SJSA1 (cell line): Measurements from ENCODE around the gene PIGO. TPM values are rescaled to one million over a fixed set of nuclear protein-coding genes. Genes with fewer than 3 reads are reported as not detected.

Experiments used
- DNase-seq, 2 experiments: peaks; one replicate each; pipeline ENCODE4 v3.0.0-alpha.2; 2015 to 2020; ENCODE audit warnings: low spot score in 2 of 2, low read depth in 1 of 2
- H3K27ac ChIP-seq: fragments of 250-450 bp; sonication (Bioruptor Pico); 2 replicates; pipeline ENCODE4 v1.5.1; 2020; ENCODE audit warnings: mild to moderate bottlenecking, moderate library complexity
- H3K27me3 ChIP-seq: fragments of 250-450 bp; sonication (Bioruptor Pico); replicated peaks from 2 replicates; pipeline ENCODE4 v1.5.1; 2020; ENCODE audit warnings: mild to moderate bottlenecking, moderate library complexity
- H3K36me3 ChIP-seq: fragments of 250-450 bp; sonication (Bioruptor Pico); 2 replicates; pipeline ENCODE4 v1.5.1; 2020; ENCODE audit warnings: mild to moderate bottlenecking
- H3K4me1 ChIP-seq: fragments of 250-450 bp; sonication (Bioruptor Pico); replicated peaks from 2 replicates; pipeline ENCODE4 v1.6.1; 2021; ENCODE audit warnings: mild to moderate bottlenecking
- H3K4me3 ChIP-seq: fragments of 250-450 bp; sonication (Bioruptor Pico); 2 replicates; pipeline ENCODE4 v1.5.1; 2020; ENCODE audit warnings: mild to moderate bottlenecking
- H3K9me3 ChIP-seq: fragments of 250-450 bp; sonication (Bioruptor Pico); replicated peaks from 2 replicates; pipeline ENCODE4 v1.5.1; 2020; ENCODE audit warnings: mild to moderate bottlenecking
- total RNA-seq: library from RNA; depleted of rRNA; stranded (reverse); fragments of >200 nt; shearing (Covaris generic); gene quantifications from 2 replicates; pipeline ENCODE4 v1.2.3, GENCODE V29; 2014

The PIGO gene
- total RNA-seq, 1 experiment from 2014 or later, result 7.1 TPM

- peak overlapping the region; percentile 52 for H3K4me3 ChIP-seq
- H3K27ac ChIP-seq, result peak overlapping the region; percentile 79
- no peaks in the 10 kb centered on the region for H3K9me3 ChIP-seq
- DNase-seq, result no peak
- H3K4me1 ChIP-seq, result peaks cover 9% of the 10 kb centered on the region
- H3K36me3 ChIP-seq, result peaks cover 9% of the 10 kb centered on the region; the same call in 1 of the 2 replicates
- H3K27me3 ChIP-seq, result no peaks in the 10 kb centered on the region
Observed at GRCh38 chr9:35102465-35102768, 6.0 kb upstream of the PIGO start.

- Histone ChIP-seq H3K9me3 (no peaks in the 10 kb centered on the region), H3K4me1 (peaks cover 9% of the 10 kb centered on the region), H3K27ac (no peak overlapping the region), H3K27me3 (no peaks in the 10 kb centered on the region), H3K36me3 (peaks cover 9% of the 10 kb centered on the region; the same call in 1 of the 2 replicates), H3K4me3 (no peak overlapping the region)
- no peak for DNase-seq
Observed at GRCh38 chr9:35097573-35097972, 1.2 kb upstream of the PIGO start.

- Histone ChIP-seq H3K9me3 (no peaks in the 10 kb centered on the region), H3K4me1 (peaks cover 4% of the 10 kb centered on the region; the same call in 1 of the 2 replicates), H3K27me3 (no peaks in the 10 kb centered on the region), H3K36me3 (no peaks in the 10 kb centered on the region), H3K27ac (no peak overlapping the region), H3K4me3 (no peak overlapping the region)
- DNase-seq, result no peak
Observed at GRCh38 chr9:35091536-35091935, 4.9 kb downstream of the PIGO start.

GRCh38 chr9:35089434-35089833 lies 7.0 kb downstream of the PIGO start:
- Histone ChIP-seq H3K36me3 (no peaks in the 10 kb centered on the region), H3K27me3 (no peaks in the 10 kb centered on the region), H3K4me1 (no peaks in the 10 kb centered on the region), H3K27ac (no peak overlapping the region), H3K9me3 (no peaks in the 10 kb centered on the region), H3K4me3 (no peak overlapping the region)
- no peak for DNase-seq

GRCh38 chr9:35085078-35085477 lies 11.3 kb downstream of the PIGO start:
- H3K27me3 ChIP-seq, result no peaks in the 10 kb centered on the region
- no peaks in the 10 kb centered on the region for H3K36me3 ChIP-seq
- no peaks in the 10 kb centered on the region for H3K9me3 ChIP-seq
- no peaks in the 10 kb centered on the region for H3K4me1 ChIP-seq
- H3K27ac ChIP-seq, result no peak overlapping the region
- no peak for DNase-seq
- no peak overlapping the region for H3K4me3 ChIP-seq

GRCh38 chr9:35079426-35080341 lies 16.7 kb downstream of the PIGO start, which contains the start of gene FANCG:
TSS of gene FANCG (minus strand) at chr9:35079942. CDS start at chr9:35079524, 418 bp downstream.
- peaks cover 4% of the 10 kb centered on the region; the same call in 1 of the 2 replicates for H3K36me3 ChIP-seq

GRCh38 chr9:35079041-35079425 lies 17.4 kb downstream of the PIGO start:
- no peaks in the 10 kb centered on the region for H3K27me3 ChIP-seq
- peak overlapping the region; percentile 58 for H3K4me3 ChIP-seq
- peaks cover 4% of the 10 kb centered on the region for H3K36me3 ChIP-seq
- H3K4me1 ChIP-seq, result no peaks in the 10 kb centered on the region
- H3K9me3 ChIP-seq, result no peaks in the 10 kb centered on the region
- 0 out of 2 replicates have a peak overlapping the region, but pooled peaks have one; percentile 78 for H3K27ac ChIP-seq
- no peak for DNase-seq

More at GRCh38 chr9:35079426-35080341, 16.7 kb downstream of the PIGO start, which contains the start of gene FANCG:
- peak; percentile 81 to 87 for DNase-seq
- Histone ChIP-seq H3K4me3 (peak within 1 kb of the TSS; percentile 58), H3K27me3 (no peaks in the 10 kb centered on the region), H3K9me3 (no peaks in the 10 kb centered on the region), H3K27ac (peak within 1 kb of the TSS; percentile 78), H3K4me1 (no peaks in the 10 kb centered on the region)

GRCh38 chr9:35078066-35078465 lies 18.3 kb downstream of the PIGO start:
- Histone ChIP-seq H3K4me1 (peaks cover under 1% of the 10 kb centered on the region), H3K27me3 (no peaks in the 10 kb centered on the region), H3K36me3 (peaks cover 9% of the 10 kb centered on the region), H3K4me3 (no peak overlapping the region), H3K27ac (no peak overlapping the region), H3K9me3 (no peaks in the 10 kb centered on the region)
- DNase-seq, result no peak

GRCh38 chr9:35076848-35077247 lies 19.5 kb downstream of the PIGO start:
- Histone ChIP-seq H3K4me3 (no peak overlapping the region), H3K36me3 (peaks cover 18% of the 10 kb centered on the region), H3K9me3 (no peaks in the 10 kb centered on the region), H3K4me1 (peaks cover 4% of the 10 kb centered on the region), H3K27me3 (no peaks in the 10 kb centered on the region), H3K27ac (no peak overlapping the region)
- no peak for DNase-seq

GRCh38 chr9:35075358-35075757 lies 21.0 kb downstream of the PIGO start:
- Histone ChIP-seq H3K36me3 (peaks cover 30% of the 10 kb centered on the region), H3K4me3 (no peak overlapping the region), H3K27me3 (no peaks in the 10 kb centered on the region), H3K4me1 (peaks cover 8% of the 10 kb centered on the region), H3K9me3 (no peaks in the 10 kb centered on the region), H3K27ac (no peak overlapping the region)
- DNase-seq, result no peak

GRCh38 chr9:35074791-35075190 lies 21.6 kb downstream of the PIGO start:
- Histone ChIP-seq H3K27ac (no peak overlapping the region), H3K36me3 (peaks cover 36% of the 10 kb centered on the region), H3K9me3 (no peaks in the 10 kb centered on the region), H3K4me1 (peaks cover 14% of the 10 kb centered on the region), H3K4me3 (no peak overlapping the region), H3K27me3 (no peaks in the 10 kb centered on the region)
- DNase-seq, result no peak

GRCh38 chr9:35074141-35074540 lies 22.2 kb downstream of the PIGO start:
- no peaks in the 10 kb centered on the region for H3K9me3 ChIP-seq
- H3K4me3 ChIP-seq, result no peak overlapping the region
- H3K36me3 ChIP-seq, result peaks cover 37% of the 10 kb centered on the region
- no peaks in the 10 kb centered on the region for H3K27me3 ChIP-seq
- peaks cover 16% of the 10 kb centered on the region for H3K4me1 ChIP-seq
- H3K27ac ChIP-seq, result no peak overlapping the region
- no peak for DNase-seq

GRCh38 chr9:35073279-35073612 lies 23.1 kb downstream of the PIGO start:
- H3K4me3 ChIP-seq, result no peak overlapping the region
- peaks cover 16% of the 10 kb centered on the region for H3K4me1 ChIP-seq
- no peaks in the 10 kb centered on the region for H3K9me3 ChIP-seq
- no peak for DNase-seq
- H3K27me3 ChIP-seq, result no peaks in the 10 kb centered on the region
- H3K27ac ChIP-seq, result no peak overlapping the region
- peaks cover 44% of the 10 kb centered on the region for H3K36me3 ChIP-seq

GRCh38 chr9:35072461-35073278 lies 23.7 kb downstream of the PIGO start, which contains the start of gene VCP:
TSS of gene VCP (minus strand) at chr9:35072625. CDS start at chr9:35072353, 272 bp downstream.
- peak; percentile 92 to 94 for DNase-seq
- H3K27me3 ChIP-seq, result no peaks in the 10 kb centered on the region
- H3K36me3 ChIP-seq, result peaks cover 49% of the 10 kb centered on the region
- H3K4me3 ChIP-seq, result peak within 1 kb of the TSS; percentile 94
- H3K27ac ChIP-seq, result peak within 1 kb of the TSS; percentile 98
- H3K9me3 ChIP-seq, result no peaks in the 10 kb centered on the region
- peaks cover 16% of the 10 kb centered on the region for H3K4me1 ChIP-seq
